HG03025 (cell line): ENCODE data around the gene RANBP3.
"Not testable (repeated sequence)": the region's sequence is repeated elsewhere in the genome, so short reads cannot be mapped to it uniquely, and the experiment has no call there.

Experiments
- ATAC-seq: cut with Tn5 transposase; IDR thresholded peaks from one replicate; pipeline ENCODE4 v1.9.1; 2021; ENCODE audit warnings: mild to moderate bottlenecking, moderate library complexity; ENCODE audit not compliant: unreplicated experiment, low FRiP score

Gene RANBP3

GRCh38 chr19:5967994-5968430 lies 9.9 kb downstream of the RANBP3 start:
- no peak for ATAC-seq

- ATAC-seq, result no peak
Measured at GRCh38 chr19:5967571-5967970, 10.4 kb downstream of the RANBP3 start.

DNA sequence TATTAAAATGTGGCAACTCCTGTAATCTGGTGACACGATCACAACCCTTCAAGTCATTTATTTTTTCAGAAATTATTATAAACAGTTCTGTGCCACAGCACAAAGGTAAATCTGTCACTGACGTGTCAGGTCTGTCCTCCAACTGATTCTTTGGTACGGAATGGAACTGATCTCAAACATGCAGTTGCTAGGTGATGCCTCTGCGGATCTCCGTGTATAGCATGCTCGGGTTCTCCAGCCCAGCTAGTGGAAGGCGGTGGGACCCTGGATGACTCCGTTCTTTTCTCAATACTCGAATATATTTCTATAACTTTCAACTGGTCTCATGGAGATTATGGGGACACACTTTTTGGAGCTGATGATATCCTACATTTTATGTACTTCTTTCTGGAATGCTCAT lies 11.0 kb downstream of the RANBP3 start:
- ATAC-seq, result no peak

DNA sequence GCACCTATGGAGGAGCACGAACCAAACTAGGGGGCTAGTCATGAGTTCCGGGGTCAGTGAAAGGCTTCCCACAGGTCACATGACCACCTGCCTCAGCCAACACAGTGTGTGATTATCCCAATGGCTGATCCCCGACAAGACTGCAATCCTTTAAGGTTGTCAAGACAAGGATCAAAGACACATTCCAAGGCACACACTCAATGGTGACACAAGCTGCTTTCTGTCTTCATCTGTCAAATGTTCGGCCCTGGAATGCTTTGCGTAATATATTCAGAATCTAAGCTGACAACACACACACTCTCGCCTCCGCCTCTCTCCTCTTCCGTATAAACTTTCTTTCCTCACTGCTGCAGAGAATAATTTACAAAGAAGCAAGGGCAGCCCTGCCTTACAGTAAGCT lies 11.7 kb downstream of the RANBP3 start:
- no peak for ATAC-seq

- no peak for ATAC-seq
Measured at GRCh38 chr19:5964816-5965565, 12.9 kb downstream of the RANBP3 start.

- no peak for ATAC-seq
Measured at GRCh38 chr19:5963855-5964254, 14.1 kb downstream of the RANBP3 start.

GRCh38 chr19:5963259-5963658 lies 14.7 kb downstream of the RANBP3 start:
- not testable (repeated sequence) for ATAC-seq

GRCh38 chr19:5961969-5962945 lies 15.7 kb downstream of the RANBP3 start:
- no peak for ATAC-seq

DNA sequence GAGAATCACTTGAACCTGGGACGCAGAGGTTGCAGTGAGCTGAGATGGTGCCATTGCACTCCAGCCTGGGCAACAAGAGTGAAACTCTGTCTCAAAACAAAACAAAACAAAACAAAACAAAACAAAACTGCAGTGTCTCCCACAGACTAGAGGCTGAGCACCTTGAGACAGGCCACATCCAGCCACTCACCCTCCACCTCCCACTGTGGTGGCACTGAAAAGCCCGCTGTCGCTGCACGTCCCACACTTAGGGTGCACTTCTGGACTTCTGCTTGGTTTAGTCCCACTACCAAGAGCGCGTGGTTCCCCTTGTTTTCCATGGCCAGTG lies 16.3 kb downstream of the RANBP3 start:
- ATAC-seq, result not testable (repeated sequence)

DNA sequence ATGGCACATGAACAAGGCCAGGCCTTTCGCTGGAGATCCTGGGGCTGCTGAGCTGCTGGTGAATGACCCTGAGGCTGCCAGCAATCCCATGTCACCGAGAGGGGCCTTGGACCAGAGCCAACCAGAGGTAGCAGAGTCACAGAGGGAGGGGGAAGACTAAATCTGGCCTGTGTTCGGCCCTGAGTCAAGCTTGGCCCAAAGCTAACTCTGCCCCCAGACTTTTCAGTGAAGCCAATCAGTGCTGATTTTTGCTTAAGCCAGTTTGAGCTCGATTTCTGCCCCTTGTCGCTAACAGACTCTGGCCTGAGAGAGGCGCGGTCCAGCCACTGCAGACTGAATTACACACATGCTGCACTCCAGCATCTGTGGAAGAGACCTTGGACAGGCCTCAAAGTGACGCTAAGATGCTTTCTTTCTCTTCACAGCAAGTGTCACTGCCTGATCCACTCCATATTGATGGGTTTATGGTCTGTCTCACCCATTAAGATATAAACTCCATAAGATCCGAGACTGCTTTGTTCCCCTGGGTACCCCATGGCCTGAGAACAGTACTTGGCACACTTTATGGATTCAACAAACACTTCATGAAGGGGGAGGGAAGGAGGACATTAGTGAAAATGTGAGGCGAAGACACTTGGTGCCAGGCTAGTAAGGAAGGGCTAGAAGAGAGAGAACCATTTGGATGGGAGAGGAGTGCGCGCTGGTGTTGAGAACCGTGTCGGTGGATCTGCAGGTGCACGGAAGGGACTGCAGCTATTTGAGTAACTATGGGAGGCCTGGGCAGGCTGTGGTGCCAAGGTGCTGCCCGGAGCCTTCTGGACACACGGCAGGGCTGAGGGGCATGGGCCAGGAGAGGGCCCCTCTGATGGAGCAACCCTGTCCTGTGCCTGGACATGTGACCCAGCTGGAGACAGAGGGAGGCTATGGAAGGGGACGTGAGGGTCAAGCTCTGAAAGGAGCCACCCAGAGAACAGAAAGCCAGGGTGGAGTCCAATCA lies 17.6 kb downstream of the RANBP3 start:
- ATAC-seq, result no peak

DNA sequence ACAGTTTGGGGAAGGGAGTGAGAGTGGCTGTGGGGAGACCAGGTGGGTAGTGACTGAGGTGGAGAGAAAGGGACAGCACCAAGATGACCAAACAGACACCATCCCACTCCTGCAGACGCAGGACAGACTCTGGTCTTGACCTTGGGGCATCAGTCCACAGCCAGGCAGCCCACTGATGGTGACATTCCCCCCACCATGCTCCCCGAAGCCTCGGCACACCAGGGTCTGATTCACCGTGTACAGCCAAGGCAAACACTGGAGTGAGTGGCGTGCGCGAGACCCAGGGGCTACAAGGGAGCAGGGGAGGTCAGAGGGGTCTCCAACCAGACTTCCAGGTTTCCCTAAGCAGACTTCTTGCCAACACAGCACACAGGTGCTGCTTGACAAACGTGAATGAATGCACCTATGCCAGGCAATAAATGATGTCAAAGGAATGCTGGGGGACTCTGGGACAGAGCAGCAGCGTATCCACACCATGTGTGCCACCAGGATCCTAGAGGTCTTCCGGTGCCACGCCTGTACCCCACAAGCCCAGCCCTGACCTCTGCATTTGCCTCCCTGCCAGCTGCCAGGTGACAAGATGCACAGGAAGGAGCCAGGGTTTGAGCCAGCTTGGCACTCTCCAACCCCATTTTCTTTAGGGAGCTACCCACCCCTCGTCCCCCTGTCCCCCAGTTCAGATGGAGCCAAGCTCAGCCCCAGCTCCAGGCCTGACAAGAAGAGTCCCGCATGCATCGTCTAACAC lies 18.5 kb downstream of the RANBP3 start:
- no peak for ATAC-seq

GRCh38 chr19:5958851-5959122 lies 19.2 kb downstream of the RANBP3 start:
- no peak for ATAC-seq

GRCh38 chr19:5958074-5958850 lies 19.7 kb downstream of the RANBP3 start:
- ATAC-seq, result no peak

- no peak for ATAC-seq
Measured at GRCh38 chr19:5957170-5957569, 20.8 kb downstream of the RANBP3 start.

DNA sequence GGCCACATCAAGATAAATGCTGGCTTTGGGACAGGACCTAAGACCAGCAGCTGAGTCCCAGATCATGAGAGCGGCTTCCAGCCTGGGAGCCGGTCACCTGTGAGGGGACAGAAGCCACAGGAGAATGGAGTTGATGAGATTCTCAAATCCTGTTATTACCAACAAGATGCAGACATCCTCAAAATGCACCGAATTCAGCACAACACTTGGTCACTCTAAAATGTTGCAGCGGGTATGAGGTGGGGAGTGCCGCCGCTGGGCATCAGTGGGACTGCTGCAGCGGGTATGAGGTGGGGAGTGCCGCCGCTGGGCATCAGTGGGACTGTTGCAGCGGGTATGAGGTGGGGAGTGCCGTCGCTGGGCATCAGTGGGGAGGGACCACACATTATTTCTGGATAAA lies 21.2 kb downstream of the RANBP3 start:
- ATAC-seq, result no peak

DNA sequence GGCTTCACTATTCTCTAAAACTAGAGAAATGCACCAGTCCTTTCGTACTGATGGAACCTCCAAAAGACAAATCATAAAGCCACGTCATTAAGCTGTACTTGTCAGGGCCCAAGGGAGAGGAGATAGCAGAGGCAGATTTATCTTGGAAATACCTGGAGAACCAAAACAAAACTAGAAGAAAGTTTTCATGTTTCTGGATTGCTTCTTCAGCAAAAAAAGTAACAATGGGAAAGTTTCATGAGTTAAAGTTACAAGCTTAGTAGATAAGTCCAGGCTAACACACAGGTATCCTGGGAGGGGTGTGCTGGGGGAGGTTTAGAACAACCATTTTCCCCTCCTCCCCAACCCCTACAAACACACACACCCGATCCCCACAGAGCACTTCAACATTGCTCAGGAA lies 21.6 kb downstream of the RANBP3 start:
- ATAC-seq, result no peak

DNA sequence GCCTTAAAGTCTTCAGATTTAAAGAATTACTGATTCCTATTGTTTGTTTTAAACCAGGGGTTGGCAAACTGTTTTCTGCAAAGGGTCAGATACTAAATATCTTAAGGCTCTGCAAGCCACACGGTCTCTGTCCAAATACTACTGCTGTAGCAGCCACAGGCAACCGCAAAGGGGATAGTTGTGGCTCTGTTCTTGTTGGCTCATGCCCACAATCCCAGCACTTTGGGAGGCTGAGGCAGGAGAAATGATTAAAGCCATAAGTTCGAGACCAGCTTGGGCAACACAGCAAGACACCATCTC lies 22.4 kb downstream of the RANBP3 start:
- ATAC-seq, result no peak

GRCh38 chr19:5954293-5954692 lies 23.6 kb downstream of the RANBP3 start:
- ATAC-seq, result no peak

GRCh38 chr19:5953680-5954213 lies 24.2 kb downstream of the RANBP3 start:
- ATAC-seq, result no peak
